ENCODE measurements around the gene RUNX2. TPM values are rescaled to one million over a fixed set of nuclear protein-coding genes. Genes with fewer than 3 reads are reported as not detected.
A peak's percentile ranks its signal among the peaks of the same experiment; 100 is the strongest.

RUNX2 gene
- total and polyA plus RNA-seq, 2 experiments from 2014 or later, result 0.66 to 1.7 TPM

DNA sequence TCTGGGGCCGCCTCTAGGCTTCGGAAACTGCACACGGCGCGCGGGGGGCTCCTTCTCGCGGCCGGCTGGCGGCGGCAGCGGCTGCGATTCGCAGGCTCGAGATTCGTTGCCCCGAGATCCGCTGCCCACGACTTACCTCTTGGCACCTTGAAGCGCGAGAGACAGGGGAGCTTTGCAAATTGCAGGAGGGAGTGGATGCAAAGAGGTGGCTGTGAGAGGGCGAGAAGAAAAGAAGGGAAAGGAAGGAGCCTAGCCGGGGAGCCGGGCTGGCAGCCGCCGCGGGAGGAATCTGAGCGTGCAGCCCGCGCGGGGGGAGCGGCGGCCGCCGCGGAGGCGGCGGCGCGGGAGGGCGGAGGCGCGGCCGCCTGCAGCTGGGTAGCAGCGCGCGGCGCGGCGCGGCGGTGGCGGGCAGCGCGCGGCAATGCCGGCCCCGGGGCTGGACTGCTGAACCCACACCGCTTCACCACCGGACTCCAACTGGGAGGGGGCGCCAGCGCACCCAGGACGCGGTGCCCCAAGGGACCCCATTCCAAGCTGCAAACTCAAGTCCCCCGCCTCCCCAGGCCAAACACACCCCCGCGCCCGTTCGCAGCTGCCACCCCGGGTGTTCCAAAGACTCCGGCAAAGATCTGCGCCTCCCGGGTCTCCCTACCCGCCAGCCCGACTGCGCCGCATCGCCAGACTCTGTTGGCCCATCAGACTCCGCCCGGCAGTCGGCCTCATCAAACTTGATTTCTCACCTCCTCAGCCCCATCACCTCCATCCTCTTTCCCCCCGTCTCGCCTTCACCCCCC is 93.8 kb downstream of the RUNX2 start:
- TF ChIP-seq, protein P1, sequence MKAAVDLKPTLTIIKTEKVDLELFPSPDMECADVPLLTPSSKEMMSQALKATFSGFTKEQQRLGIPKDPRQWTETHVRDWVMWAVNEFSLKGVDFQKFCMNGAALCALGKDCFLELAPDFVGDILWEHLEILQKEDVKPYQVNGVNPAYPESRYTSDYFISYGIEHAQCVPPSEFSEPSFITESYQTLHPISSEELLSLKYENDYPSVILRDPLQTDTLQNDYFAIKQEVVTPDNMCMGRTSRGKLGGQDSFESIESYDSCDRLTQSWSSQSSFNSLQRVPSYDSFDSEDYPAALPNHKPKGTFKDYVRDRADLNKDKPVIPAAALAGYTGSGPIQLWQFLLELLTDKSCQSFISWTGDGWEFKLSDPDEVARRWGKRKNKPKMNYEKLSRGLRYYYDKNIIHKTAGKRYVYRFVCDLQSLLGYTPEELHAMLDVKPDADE (IDR thresholded peaks at IDR 0.05), result no peak
- TF ChIP-seq, protein P2, sequence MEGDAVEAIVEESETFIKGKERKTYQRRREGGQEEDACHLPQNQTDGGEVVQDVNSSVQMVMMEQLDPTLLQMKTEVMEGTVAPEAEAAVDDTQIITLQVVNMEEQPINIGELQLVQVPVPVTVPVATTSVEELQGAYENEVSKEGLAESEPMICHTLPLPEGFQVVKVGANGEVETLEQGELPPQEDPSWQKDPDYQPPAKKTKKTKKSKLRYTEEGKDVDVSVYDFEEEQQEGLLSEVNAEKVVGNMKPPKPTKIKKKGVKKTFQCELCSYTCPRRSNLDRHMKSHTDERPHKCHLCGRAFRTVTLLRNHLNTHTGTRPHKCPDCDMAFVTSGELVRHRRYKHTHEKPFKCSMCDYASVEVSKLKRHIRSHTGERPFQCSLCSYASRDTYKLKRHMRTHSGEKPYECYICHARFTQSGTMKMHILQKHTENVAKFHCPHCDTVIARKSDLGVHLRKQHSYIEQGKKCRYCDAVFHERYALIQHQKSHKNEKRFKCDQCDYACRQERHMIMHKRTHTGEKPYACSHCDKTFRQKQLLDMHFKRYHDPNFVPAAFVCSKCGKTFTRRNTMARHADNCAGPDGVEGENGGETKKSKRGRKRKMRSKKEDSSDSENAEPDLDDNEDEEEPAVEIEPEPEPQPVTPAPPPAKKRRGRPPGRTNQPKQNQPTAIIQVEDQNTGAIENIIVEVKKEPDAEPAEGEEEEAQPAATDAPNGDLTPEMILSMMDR (conservative IDR thresholded peaks at IDR 0.05; ENCODE audit: low read depth in 2 of 2), result peak in 1 of 2 experiments; percentile 42; a peak in 2 of 4 replicates
- TF ChIP-seq EZH2 (IDR thresholded peaks at IDR 0.05; ENCODE audit: low read depth, unreplicated experiment), result peak; percentile 73
- TF ChIP-seq, protein P3, sequence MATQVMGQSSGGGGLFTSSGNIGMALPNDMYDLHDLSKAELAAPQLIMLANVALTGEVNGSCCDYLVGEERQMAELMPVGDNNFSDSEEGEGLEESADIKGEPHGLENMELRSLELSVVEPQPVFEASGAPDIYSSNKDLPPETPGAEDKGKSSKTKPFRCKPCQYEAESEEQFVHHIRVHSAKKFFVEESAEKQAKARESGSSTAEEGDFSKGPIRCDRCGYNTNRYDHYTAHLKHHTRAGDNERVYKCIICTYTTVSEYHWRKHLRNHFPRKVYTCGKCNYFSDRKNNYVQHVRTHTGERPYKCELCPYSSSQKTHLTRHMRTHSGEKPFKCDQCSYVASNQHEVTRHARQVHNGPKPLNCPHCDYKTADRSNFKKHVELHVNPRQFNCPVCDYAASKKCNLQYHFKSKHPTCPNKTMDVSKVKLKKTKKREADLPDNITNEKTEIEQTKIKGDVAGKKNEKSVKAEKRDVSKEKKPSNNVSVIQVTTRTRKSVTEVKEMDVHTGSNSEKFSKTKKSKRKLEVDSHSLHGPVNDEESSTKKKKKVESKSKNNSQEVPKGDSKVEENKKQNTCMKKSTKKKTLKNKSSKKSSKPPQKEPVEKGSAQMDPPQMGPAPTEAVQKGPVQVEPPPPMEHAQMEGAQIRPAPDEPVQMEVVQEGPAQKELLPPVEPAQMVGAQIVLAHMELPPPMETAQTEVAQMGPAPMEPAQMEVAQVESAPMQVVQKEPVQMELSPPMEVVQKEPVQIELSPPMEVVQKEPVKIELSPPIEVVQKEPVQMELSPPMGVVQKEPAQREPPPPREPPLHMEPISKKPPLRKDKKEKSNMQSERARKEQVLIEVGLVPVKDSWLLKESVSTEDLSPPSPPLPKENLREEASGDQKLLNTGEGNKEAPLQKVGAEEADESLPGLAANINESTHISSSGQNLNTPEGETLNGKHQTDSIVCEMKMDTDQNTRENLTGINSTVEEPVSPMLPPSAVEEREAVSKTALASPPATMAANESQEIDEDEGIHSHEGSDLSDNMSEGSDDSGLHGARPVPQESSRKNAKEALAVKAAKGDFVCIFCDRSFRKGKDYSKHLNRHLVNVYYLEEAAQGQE (IDR thresholded peaks at IDR 0.05; ENCODE audit: unreplicated experiment), result no peak
- peak; percentile 43 for TF ChIP-seq EZH2phosphoT487 (IDR thresholded peaks at IDR 0.05; ENCODE audit: unreplicated experiment)
- Mint-ChIP-seq H3K27me3 (ENCODE audit: insufficient read depth, low read depth, poor library complexity) (peaks cover 62% of the 10 kb centered on the region), H3K9me3 (no peaks in the 10 kb centered on the region), H3K36me3 (ENCODE audit: low read depth) (no peaks in the 10 kb centered on the region; the same call in 2 of the 3 replicates), H3K27ac (no peak overlapping the region), H3K4me3 (peak overlapping the region; percentile 86), H3K4me1 (peaks cover 27% of the 10 kb centered on the region)
- ATAC-seq, result peak; percentile 8
- peak overlapping the region; percentile 90 for H3K4me3 ChIP-seq
- peaks cover 98% of the 10 kb centered on the region for H3K27me3 ChIP-seq (ENCODE audit: insufficient read depth)
- H4K20me1 ChIP-seq (replicated peaks; ENCODE audit: insufficient read depth), result no peaks in the 10 kb centered on the region
- H2AFZ ChIP-seq, result peak overlapping the region; percentile 98
- no peaks in the 10 kb centered on the region for H3K79me2 ChIP-seq (replicated peaks; ENCODE audit: insufficient read depth)
- peaks cover 33% of the 10 kb centered on the region for H3K4me1 ChIP-seq (ENCODE audit: insufficient read depth)
- H3K27ac ChIP-seq (ENCODE audit: low read depth), result no peak overlapping the region
- H3K4me2 ChIP-seq, result peak overlapping the region; percentile 94
- H3F3A ChIP-seq (replicated peaks; ENCODE audit: low read depth), result no peaks in the 10 kb centered on the region
- H3K9me2 ChIP-seq (ENCODE audit: insufficient read depth), result no peaks in the 10 kb centered on the region
- no peaks in the 10 kb centered on the region for H3K36me3 ChIP-seq (ENCODE audit: insufficient read depth)
- DNase-seq (ENCODE audit: low spot score), result peak; percentile 57

DNA sequence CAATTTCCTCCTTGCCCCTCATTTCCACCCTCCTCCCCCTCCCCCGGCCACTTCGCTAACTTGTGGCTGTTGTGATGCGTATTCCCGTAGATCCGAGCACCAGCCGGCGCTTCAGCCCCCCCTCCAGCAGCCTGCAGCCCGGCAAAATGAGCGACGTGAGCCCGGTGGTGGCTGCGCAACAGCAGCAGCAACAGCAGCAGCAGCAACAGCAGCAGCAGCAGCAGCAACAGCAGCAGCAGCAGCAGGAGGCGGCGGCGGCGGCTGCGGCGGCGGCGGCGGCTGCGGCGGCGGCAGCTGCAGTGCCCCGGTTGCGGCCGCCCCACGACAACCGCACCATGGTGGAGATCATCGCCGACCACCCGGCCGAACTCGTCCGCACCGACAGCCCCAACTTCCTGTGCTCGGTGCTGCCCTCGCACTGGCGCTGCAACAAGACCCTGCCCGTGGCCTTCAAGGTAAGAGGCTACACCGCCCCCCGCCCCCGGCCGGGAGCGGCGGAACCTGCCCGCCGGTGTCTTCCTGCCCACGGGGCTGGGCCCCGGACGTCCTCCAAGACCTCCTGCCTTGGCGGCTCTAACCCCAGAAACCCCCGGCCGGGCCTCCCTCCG is 94.5 kb downstream of the RUNX2 start:
- H3K9me3 Mint-ChIP-seq, result no peaks in the 10 kb centered on the region
- Histone ChIP-seq H3K9me2 (ENCODE audit: insufficient read depth) (no peaks in the 10 kb centered on the region), H3K4me3 (peak overlapping the region; percentile 90), H3K4me1 (ENCODE audit: insufficient read depth) (peaks cover 33% of the 10 kb centered on the region), H3F3A (replicated peaks; ENCODE audit: low read depth) (no peaks in the 10 kb centered on the region), H3K4me2 (peak overlapping the region; percentile 94), H3K36me3 (ENCODE audit: insufficient read depth) (no peaks in the 10 kb centered on the region), H3K79me2 (replicated peaks; ENCODE audit: insufficient read depth) (no peaks in the 10 kb centered on the region), H3K27ac (ENCODE audit: low read depth) (no peak overlapping the region), H2AFZ (peak overlapping the region; percentile 98), H4K20me1 (replicated peaks; ENCODE audit: insufficient read depth) (no peaks in the 10 kb centered on the region), H3K27me3 (ENCODE audit: insufficient read depth) (peaks cover 92% of the 10 kb centered on the region)
- H3K27ac Mint-ChIP-seq, result no peak overlapping the region
- no peak for TF ChIP-seq EZH2phosphoT487 (IDR thresholded peaks at IDR 0.05; ENCODE audit: unreplicated experiment)
- TF ChIP-seq NANOG (IDR thresholded peaks at IDR 0.05; ENCODE audit: borderline replicate concordance), result no peak
- no peak for TF ChIP-seq STAT1 (IDR thresholded peaks at IDR 0.05; ENCODE audit: unreplicated experiment)
- TF ChIP-seq, protein P3 (IDR thresholded peaks at IDR 0.05; ENCODE audit: unreplicated experiment), result no peak
- TF ChIP-seq ZNF114 (CRISPR knock-in tag; IDR thresholded peaks at IDR 0.05), result no peak
- TF ChIP-seq, protein P1 (IDR thresholded peaks at IDR 0.05), result no peak
- no peak for TF ChIP-seq CREB1 (CRISPR knock-in tag; IDR thresholded peaks at IDR 0.05; ENCODE audit: low read depth)
- no peak for TF ChIP-seq EZH2 (IDR thresholded peaks at IDR 0.05; ENCODE audit: low read depth, unreplicated experiment)
- ATAC-seq, result peak; percentile 18
- H3K4me1 Mint-ChIP-seq, result peaks cover 27% of the 10 kb centered on the region
- peak overlapping the region; percentile 85 for H3K4me3 Mint-ChIP-seq
- peak; percentile 62 for DNase-seq (ENCODE audit: low spot score)
- no peaks in the 10 kb centered on the region; the same call in 2 of the 3 replicates for H3K36me3 Mint-ChIP-seq (ENCODE audit: low read depth)
- H3K27me3 Mint-ChIP-seq (ENCODE audit: insufficient read depth, low read depth, poor library complexity), result peaks cover 62% of the 10 kb centered on the region
